Body of pancreas (tissue), 4 donors: ENCODE results near the gene SOD2. TPM values are rescaled to one million over a fixed set of nuclear protein-coding genes. Genes with fewer than 3 reads are reported as not detected.

Experiments
- ATAC-seq: fragments of 150-250 bp; one replicate; pipeline ENCODE4 v1.9.1; 2016
- DNase-seq, 4 donors: peaks; one replicate each; pipeline ENCODE4 v3.0.0-alpha.2; 2019
- H3K27ac ChIP-seq, 4 donors: fragments of 200-600 bp; sonication (generic); 1 replicate in 3 of 4; 2 replicates in 1 of 4; pipeline versions ENCODE4 v1.5.1 to v1.6.1; 2016 to 2019; ENCODE audit warnings: mild to moderate bottlenecking in 1 of 4, mixed read lengths in 1 of 4, moderate library complexity in 1 of 4
- H3K27me3 ChIP-seq, 2 donors: fragments of 200-600 bp; sonication (generic); one replicate each; pipeline ENCODE4 v1.6.0; 2016; ENCODE audit warnings: mild to moderate bottlenecking in 1 of 2
- H3K36me3 ChIP-seq, 2 donors: fragments of 200-600 bp; sonication (generic); replicated peaks in 1 of 2; 2 replicates each; pipeline ENCODE4 v1.5.1; 2016; ENCODE audit warnings: low read depth in 2 of 2; ENCODE audit not compliant: insufficient read depth in 1 of 2
- H3K4me1 ChIP-seq: fragments of 200-600 bp; sonication (generic); one replicate; pipeline ENCODE4 v1.6.0; 2016
- H3K4me3 ChIP-seq, 2 donors: fragments of 200-600 bp; sonication (generic); 1 replicate in 1 of 2; 2 replicates in 1 of 2; pipeline ENCODE4 v1.5.1; 2016 to 2019
- H3K9me3 ChIP-seq, 3 donors: fragments of 200-600 bp; sonication (generic); 1 replicate in 2 of 3; 2 replicates in 1 of 3; pipeline ENCODE4 v1.5.1; 2016
- POLR2A ChIP-seq, 3 donors: fragments of 450-650 bp; IDR thresholded peaks; one replicate each; pipeline ENCODE4 v1.6.1; 2016; ENCODE audit warnings: antibody characterized with exemption in 3 of 3, mild to moderate bottlenecking in 2 of 3
- WGBS, 2 donors: methylation state at CpG; one replicate each; pipeline ENCODE4 v1.1.5; 2017; 5-methylcytosine and 5-hydroxymethylcytosine counted together
- intact Hi-C: fragments of 100-400 bp; cut with DNase I; formaldehyde crosslinking; loops from one replicate; pipeline ENCODE4 v1.15.1; 2023
- total RNA-seq, 2 donors: library from RNA; depleted of rRNA; stranded (reverse); fragments of >200 nt; gene quantifications; one replicate each; pipeline ENCODE4 v1.1.0, GENCODE V29; 2016
- TF ChIP-seq, protein P1 (sequence below), 7 experiments: fragments of 450-650 bp in 4 of 7; fragments of 200-600 bp in 3 of 7; sonication (generic) in 3 of 7; IDR thresholded peaks; one replicate each; pipeline ENCODE4 v1.5.1; 2016 to 2019; ENCODE audit warnings: antibody characterized with exemption in 7 of 7

SOD2 gene
- total RNA-seq, 2 donors from 2014 or later = 70.5 to 171 TPM

- intact Hi-C loops = no loop called here
- no peak overlapping the region for H3K4me3 ChIP-seq
Observed at GRCh38 chr6:159730332-159730676, 37.3 kb upstream of the SOD2 start.

DNA sequence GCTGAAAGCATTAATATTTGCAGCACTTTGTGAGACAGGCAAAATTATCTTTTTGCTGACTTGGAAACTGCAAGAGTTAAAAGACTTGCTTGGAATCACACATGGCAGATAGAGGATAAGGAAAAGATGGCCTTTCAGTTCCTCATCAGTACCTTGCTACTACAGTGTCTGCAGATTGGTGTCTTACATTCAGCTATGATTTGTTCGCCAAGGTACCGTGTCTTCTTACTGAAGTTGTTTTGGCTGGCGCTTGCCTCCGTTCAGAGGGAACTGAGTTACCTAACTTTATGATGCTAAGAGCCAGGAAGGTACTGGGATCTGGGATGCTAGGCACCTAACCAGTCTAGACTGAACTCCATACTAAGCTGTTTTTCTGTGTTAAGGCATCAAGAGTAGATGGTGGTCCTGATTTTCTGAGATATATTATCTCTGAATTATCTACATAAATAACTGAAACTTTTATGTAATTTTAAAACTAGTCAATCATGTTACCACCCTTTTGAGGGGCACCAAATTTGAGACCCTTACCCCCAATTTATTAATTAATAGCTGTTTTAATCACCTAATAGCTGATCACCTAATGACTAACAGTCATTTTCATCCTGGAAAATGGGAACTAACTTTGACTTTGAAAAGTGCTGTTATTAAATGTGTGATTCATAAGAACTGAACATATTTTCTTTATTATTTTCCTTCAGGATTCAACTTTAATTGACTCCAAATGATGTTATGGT, 36.7 kb upstream of the SOD2 start:
- Histone ChIP-seq H3K4me3 (no peak overlapping the region), H3K36me3 (no peaks in the 10 kb centered on the region), H3K27me3 (no peaks in the 10 kb centered on the region), H3K27ac (peak overlapping the region in 1 of 4 donors; percentile 37), H3K9me3 (no peaks in the 10 kb centered on the region), H3K4me1 (peaks cover 58% of the 10 kb centered on the region)
- DNase-seq (no peak), ATAC-seq (no peak)
- 14 to 25% methylated on average over 4 of the region's 4 CpGs for WGBS, 2 donors
- TF ChIP-seq, protein P1, sequence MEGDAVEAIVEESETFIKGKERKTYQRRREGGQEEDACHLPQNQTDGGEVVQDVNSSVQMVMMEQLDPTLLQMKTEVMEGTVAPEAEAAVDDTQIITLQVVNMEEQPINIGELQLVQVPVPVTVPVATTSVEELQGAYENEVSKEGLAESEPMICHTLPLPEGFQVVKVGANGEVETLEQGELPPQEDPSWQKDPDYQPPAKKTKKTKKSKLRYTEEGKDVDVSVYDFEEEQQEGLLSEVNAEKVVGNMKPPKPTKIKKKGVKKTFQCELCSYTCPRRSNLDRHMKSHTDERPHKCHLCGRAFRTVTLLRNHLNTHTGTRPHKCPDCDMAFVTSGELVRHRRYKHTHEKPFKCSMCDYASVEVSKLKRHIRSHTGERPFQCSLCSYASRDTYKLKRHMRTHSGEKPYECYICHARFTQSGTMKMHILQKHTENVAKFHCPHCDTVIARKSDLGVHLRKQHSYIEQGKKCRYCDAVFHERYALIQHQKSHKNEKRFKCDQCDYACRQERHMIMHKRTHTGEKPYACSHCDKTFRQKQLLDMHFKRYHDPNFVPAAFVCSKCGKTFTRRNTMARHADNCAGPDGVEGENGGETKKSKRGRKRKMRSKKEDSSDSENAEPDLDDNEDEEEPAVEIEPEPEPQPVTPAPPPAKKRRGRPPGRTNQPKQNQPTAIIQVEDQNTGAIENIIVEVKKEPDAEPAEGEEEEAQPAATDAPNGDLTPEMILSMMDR (IDR thresholded peaks at IDR 0.05) = no peak
- no peak for TF ChIP-seq POLR2A (IDR thresholded peaks at IDR 0.05)
- intact Hi-C loops = no loop called here

More at GRCh38 chr6:159730332-159730676, 37.3 kb upstream of the SOD2 start:
- no peaks in the 10 kb centered on the region for H3K27me3 ChIP-seq
- 47 to 56% methylated on average over 6 of the region's 6 CpGs for WGBS, 2 donors
- peaks cover 53% of the 10 kb centered on the region for H3K4me1 ChIP-seq
- TF ChIP-seq, protein P1 (IDR thresholded peaks at IDR 0.05) = no peak
- no peak for TF ChIP-seq POLR2A (IDR thresholded peaks at IDR 0.05)
- no peak for ATAC-seq
- no peaks in the 10 kb centered on the region for H3K9me3 ChIP-seq
- no peaks in the 10 kb centered on the region for H3K36me3 ChIP-seq
- no peak overlapping the region for H3K27ac ChIP-seq
- no peak for DNase-seq

- intact Hi-C loops = no loop called here
- peak overlapping the region in 3 of 4 donors; percentile 99 to 100 (median 99) for H3K27ac ChIP-seq
- DNase-seq (no peak), ATAC-seq (no peak)
- H3K27me3 ChIP-seq = no peaks in the 10 kb centered on the region
- H3K9me3 ChIP-seq = no peaks in the 10 kb centered on the region
- TF ChIP-seq, protein P1 (IDR thresholded peaks at IDR 0.05) = no peak
- no peak for TF ChIP-seq POLR2A (IDR thresholded peaks at IDR 0.05)
- WGBS, 2 donors = 0 to 2% methylated on average over 9 of the region's 9 CpGs
- peak overlapping the region; percentile 65 to 82 for H3K4me3 ChIP-seq
- peaks cover 63% of the 10 kb centered on the region for H3K4me1 ChIP-seq
- H3K36me3 ChIP-seq = no peaks in the 10 kb centered on the region
Observed at GRCh38 chr6:159728531-159728964, 35.5 kb upstream of the SOD2 start.

DNA sequence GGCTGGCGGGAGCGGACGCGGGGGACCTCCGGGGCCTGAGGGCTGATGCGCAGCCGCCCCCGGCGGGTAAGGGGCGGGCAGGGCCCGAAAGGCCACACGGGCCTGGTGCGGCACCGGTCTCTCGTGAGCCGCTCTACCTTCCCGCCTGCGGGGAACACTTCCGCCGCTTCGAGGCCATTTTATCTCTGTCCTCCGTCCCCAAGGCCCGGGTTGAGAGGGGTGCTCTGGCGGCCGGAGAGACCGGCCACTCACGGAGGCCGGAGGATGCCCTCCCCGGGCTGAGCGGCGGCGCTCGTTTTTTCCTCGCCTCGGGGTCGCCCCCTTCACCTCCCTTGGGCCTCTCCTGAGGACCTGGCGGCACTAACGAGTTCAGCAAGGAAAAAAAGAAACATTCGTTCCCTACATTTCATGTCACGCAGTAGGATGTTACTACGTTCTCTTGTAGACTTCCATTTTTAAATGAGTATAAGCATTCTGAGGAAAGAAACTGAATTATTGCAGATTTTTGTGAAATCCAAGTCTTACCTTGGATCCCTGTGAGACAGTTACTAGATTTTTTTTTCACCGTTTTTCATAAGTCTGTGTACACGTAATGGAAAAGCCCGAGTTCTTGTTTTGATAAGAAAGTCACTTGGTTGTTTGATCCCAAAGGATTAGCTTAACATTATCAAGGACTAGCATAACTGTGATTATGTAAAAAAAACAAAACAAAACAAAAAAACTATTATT, 34.8 kb upstream of the SOD2 start:
- Histone ChIP-seq H3K4me3 (peak overlapping the region; percentile 65 to 82), H3K27me3 (no peaks in the 10 kb centered on the region), H3K4me1 (peaks cover 62% of the 10 kb centered on the region), H3K36me3 (no peaks in the 10 kb centered on the region), H3K9me3 (no peaks in the 10 kb centered on the region), H3K27ac (peak overlapping the region; percentile 93 to 100 (median 99))
- 0% methylated on average over 17 to 27 of the region's 44 CpGs for WGBS, 2 donors
- ATAC-seq = peak; percentile 34
- TF ChIP-seq, protein P1 (IDR thresholded peaks at IDR 0.05) = no peak
- TF ChIP-seq POLR2A (IDR thresholded peaks at IDR 0.05) = no peak
- DNase-seq = no peak
- intact Hi-C loops = no loop called here
